Neural crest cell (in vitro differentiated cells): Measurements from ENCODE around the gene GNAO1. TPM values are rescaled to one million over a fixed set of nuclear protein-coding genes. Genes with fewer than 3 reads are reported as not detected.

Experiments used
- DNase-seq: peaks from one replicate; pipeline ENCODE4 v3.0.0; 2021; ENCODE audit warnings: low read depth, mixed read lengths, low spot score
- H3K27ac Mint-ChIP-seq: one replicate; pipeline ENCODE4 v1.8.0; 2021; ENCODE audit warnings: mild to moderate bottlenecking, mixed read lengths; ENCODE audit not compliant: unreplicated experiment
- H3K27me3 Mint-ChIP-seq: 2 replicates; pipeline ENCODE4 v1.8.0; 2021; ENCODE audit warnings: low read depth, mild to moderate bottlenecking, mixed read lengths
- H3K36me3 Mint-ChIP-seq: 2 replicates; pipeline ENCODE4 v1.8.0; 2021; ENCODE audit warnings: low read depth, mild to moderate bottlenecking, mixed read lengths
- H3K4me1 Mint-ChIP-seq: 2 replicates; pipeline ENCODE4 v1.8.0; 2021; ENCODE audit warnings: mixed read lengths
- H3K4me3 Mint-ChIP-seq: one replicate; pipeline ENCODE4 v1.8.0; 2021; ENCODE audit warnings: mild to moderate bottlenecking, mixed read lengths
- H3K9me3 Mint-ChIP-seq: 2 replicates; pipeline ENCODE4 v1.8.0; 2021; ENCODE audit warnings: mixed read lengths
- total RNA-seq: library from RNA; stranded (reverse); gene quantifications from 2 replicates; pipeline ENCODE4 v1.2.1, GENCODE V29; 2021
- TF ChIP-seq, protein P1 (sequence below): fragments of 200-600 bp; sonication (generic); conservative IDR thresholded peaks from 2 replicates; pipeline ENCODE4 v1.5.0; 2021; ENCODE audit warnings: antibody characterized with exemption, mild to moderate bottlenecking

Gene GNAO1
- total RNA-seq, 1 donor from 2014 or later, result 22.2 TPM

DNA sequence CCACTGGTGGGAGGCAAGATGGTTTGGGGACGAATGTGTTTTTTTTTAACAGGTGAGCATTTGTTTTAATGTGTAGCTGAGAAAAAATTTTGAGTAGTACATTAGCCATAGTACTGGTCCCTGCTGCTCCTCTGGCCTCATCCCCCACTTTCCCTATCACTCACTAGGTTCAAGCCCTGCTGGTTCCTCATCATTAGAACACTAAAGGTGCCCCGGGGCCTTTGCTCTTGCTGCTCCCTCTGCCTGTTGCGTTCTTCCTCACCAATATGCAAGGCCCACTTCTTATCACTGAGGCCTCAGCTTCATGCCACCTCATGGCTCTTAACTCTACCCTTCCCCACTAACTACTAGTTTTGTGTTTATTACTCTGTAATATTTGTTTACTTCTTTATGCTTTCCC is 74.5 kb downstream of the GNAO1 start:
- no peak overlapping the region for H3K4me3 Mint-ChIP-seq
- H3K4me1 Mint-ChIP-seq, result peaks cover 36% of the 10 kb centered on the region
- H3K36me3 Mint-ChIP-seq, result no peaks in the 10 kb centered on the region
- H3K9me3 Mint-ChIP-seq, result no peaks in the 10 kb centered on the region
- TF ChIP-seq, protein P1, sequence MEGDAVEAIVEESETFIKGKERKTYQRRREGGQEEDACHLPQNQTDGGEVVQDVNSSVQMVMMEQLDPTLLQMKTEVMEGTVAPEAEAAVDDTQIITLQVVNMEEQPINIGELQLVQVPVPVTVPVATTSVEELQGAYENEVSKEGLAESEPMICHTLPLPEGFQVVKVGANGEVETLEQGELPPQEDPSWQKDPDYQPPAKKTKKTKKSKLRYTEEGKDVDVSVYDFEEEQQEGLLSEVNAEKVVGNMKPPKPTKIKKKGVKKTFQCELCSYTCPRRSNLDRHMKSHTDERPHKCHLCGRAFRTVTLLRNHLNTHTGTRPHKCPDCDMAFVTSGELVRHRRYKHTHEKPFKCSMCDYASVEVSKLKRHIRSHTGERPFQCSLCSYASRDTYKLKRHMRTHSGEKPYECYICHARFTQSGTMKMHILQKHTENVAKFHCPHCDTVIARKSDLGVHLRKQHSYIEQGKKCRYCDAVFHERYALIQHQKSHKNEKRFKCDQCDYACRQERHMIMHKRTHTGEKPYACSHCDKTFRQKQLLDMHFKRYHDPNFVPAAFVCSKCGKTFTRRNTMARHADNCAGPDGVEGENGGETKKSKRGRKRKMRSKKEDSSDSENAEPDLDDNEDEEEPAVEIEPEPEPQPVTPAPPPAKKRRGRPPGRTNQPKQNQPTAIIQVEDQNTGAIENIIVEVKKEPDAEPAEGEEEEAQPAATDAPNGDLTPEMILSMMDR, result no peak
- no peak overlapping the region for H3K27ac Mint-ChIP-seq
- no peaks in the 10 kb centered on the region for H3K27me3 Mint-ChIP-seq
- no peak for DNase-seq

DNA sequence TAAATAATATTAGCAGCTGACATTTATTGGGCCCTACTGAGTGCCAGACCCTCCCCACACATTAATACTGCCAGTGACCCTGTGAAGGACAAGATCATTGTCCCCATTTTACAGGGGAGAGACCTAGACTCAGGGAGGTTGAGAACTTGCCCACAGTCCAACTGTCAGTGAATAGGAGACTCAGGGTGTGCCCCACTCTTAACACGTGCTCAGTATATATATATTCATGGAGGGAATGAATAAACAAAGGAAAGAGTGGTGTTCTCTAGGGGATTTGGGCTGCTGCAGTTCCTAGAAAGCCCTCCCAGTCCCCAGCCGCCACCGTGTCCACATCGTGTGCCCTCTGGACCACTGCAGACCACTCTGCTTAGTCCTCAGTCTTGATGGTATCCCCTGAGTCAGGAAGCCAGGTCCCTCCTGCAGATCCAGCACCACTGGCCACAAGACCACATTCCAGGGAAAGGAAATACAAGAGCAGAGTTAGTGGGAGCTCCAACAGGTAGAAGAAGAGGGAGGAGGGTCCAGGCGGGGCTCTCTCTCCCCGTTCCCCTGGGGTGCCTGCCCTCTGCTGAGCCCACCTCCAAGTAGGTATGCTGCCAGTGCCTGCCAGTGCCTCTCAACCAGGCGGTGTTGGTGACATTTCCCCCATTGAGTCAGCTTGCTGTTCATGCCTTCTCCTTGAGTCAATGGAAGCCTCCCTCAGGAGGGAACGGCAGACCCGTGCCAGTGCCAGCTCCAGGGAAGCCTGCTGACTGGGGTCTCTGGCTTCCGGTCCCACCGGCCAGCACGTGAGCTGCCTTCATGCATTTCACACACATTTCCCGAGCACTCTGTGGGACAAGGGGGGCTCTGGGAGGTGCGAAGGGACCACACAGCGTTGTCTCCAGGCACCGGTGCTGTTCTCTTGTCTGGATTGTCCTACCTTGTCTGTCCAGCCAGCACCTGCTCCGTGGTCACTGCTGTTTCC is 75.6 kb downstream of the GNAO1 start:
- Mint-ChIP-seq H3K36me3 (no peaks in the 10 kb centered on the region), H3K27me3 (no peaks in the 10 kb centered on the region), H3K4me3 (no peak overlapping the region), H3K9me3 (no peaks in the 10 kb centered on the region), H3K27ac (no peak overlapping the region), H3K4me1 (peaks cover 36% of the 10 kb centered on the region)
- TF ChIP-seq, protein P1, result no peak
- DNase-seq, result no peak

DNA sequence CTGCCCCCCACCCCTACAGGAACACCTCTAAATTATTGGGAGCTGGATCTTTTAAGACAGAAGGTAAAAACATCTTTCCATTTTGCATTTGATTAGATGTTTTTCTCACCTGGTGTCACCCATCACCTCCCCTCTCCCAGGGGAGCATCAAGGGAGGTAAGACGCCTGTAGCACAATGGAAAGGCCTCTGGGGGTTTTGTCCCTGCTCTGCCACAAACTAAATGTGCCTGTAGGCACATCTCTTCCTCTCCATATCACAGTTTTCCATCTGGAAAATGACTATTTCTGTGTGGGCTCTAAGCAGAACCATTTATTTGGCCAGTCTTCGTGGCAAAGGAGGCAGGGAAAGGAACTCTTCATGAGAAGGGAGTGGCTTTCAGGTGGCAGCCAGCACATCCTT is 76.6 kb downstream of the GNAO1 start:
- H3K27ac Mint-ChIP-seq, result no peak overlapping the region
- TF ChIP-seq, protein P1, result no peak
- peaks cover 28% of the 10 kb centered on the region for H3K4me1 Mint-ChIP-seq
- no peaks in the 10 kb centered on the region for H3K27me3 Mint-ChIP-seq
- no peak for DNase-seq
- H3K36me3 Mint-ChIP-seq, result no peaks in the 10 kb centered on the region
- H3K4me3 Mint-ChIP-seq, result no peak overlapping the region
- H3K9me3 Mint-ChIP-seq, result no peaks in the 10 kb centered on the region

DNA sequence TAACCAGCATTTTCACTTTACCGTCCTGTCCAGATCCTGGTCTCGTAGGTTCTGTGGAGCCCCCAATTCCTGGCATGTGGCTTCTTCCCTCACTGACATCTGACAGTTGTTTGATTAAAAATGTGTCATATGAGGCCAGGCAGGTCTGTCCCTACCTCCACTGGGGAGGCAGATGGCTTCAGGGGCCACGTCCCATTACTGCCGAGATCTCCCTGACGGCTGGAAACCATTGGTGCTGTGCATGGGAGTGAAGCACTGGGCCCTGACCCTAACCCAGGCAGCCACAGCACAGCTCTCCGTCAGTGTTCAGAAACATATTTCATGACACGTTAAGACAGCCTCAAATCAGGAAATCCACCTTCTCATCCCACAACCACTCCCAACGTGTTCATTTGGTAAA is 77.5 kb downstream of the GNAO1 start:
- Mint-ChIP-seq H3K4me1 (peaks cover 19% of the 10 kb centered on the region), H3K36me3 (no peaks in the 10 kb centered on the region), H3K27ac (no peak overlapping the region), H3K9me3 (no peaks in the 10 kb centered on the region), H3K27me3 (no peaks in the 10 kb centered on the region), H3K4me3 (no peak overlapping the region)
- TF ChIP-seq, protein P1, result no peak
- no peak for DNase-seq

DNA sequence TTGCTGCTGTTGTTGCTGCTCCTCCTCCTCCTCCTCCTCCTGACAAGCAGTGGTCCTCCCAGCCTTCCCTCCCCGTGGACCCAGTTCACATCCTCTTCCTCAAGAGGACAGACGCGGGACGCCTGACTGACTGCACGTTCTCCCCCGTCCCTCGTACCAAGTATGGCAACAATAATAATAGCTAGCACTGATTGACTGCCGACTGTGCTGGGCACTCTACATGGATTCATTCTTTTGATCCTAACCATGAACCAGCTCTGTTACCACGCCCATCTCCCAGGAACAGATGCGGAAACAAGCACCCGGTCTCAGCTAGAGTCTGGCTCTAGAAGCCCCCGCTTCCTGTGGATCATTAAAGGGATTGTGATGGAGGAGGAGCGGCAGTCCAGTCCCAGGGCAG is 78.0 kb downstream of the GNAO1 start:
- Mint-ChIP-seq H3K27ac (peak overlapping the region; percentile 36), H3K4me1 (peaks cover 14% of the 10 kb centered on the region), H3K9me3 (peaks cover 5% of the 10 kb centered on the region), H3K4me3 (no peak overlapping the region), H3K27me3 (no peaks in the 10 kb centered on the region), H3K36me3 (peaks cover 4% of the 10 kb centered on the region)
- TF ChIP-seq, protein P1, result no peak
- no peak for DNase-seq
